Activated naive CD4-positive, alpha-beta T cell treated with Interleukin-2 at 50 U/mL for 16 hours (primary cell): ENCODE results near the gene RPP40.
"Not testable (repeated sequence)": the region's sequence is repeated elsewhere in the genome, so short reads cannot be mapped to it uniquely, and the experiment has no call there.

ENCODE experiments used
- DNase-seq: peaks from one replicate; pipeline ENCODE4 v3.0.0-alpha.2; 2020

RPP40 gene

DNA sequence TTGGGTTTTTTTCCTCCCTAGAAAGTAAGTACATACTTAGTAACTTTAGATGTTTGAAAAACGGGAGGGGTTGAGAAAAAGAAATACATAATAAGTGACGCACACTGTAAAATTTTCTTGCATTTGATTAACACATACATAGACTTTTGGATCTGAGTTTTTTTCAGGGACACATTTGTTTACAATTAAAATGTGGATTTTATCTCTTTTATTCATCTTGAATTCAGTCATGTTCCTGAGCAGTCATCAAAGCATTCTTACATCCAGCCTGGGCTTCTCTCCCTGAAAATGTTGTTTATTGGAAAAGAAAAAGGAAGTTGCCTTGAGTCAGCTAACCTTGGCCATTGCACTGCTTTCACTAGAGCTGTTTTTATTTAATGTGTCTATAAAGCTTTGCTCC is 8.7 kb upstream of the RPP40 start:
- DNase-seq: no peak

GRCh38 chr6:5011346-5011745 is 7.5 kb upstream of the RPP40 start:
- no peak for DNase-seq

- DNase-seq: no peak
These were observed 3.7 kb upstream of the RPP40 start for GRCh38 chr6:5007531-5007930.

GRCh38 chr6:5006222-5006621 is 2.4 kb upstream of the RPP40 start:
- DNase-seq: no peak

DNA sequence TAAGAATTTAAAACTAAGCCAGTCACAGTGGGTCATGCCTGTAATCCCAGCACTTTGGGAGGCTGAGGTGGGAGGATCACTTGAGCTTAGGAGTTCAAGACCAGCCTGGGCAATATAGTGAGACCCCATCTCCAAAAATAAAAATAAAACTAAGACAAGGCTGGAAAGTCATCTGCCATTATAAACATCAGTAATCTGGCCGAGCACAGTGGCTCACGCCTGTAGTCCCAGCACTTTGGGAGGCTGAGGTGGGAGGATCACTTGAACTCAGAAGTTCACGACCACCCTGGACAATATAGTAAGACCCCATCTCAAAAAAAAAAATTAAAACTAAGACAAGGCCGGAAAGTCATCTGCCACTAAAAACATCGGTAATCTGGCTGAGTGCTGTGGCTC is 1.2 kb upstream of the RPP40 start:
- not testable (repeated sequence) for DNase-seq

DNA sequence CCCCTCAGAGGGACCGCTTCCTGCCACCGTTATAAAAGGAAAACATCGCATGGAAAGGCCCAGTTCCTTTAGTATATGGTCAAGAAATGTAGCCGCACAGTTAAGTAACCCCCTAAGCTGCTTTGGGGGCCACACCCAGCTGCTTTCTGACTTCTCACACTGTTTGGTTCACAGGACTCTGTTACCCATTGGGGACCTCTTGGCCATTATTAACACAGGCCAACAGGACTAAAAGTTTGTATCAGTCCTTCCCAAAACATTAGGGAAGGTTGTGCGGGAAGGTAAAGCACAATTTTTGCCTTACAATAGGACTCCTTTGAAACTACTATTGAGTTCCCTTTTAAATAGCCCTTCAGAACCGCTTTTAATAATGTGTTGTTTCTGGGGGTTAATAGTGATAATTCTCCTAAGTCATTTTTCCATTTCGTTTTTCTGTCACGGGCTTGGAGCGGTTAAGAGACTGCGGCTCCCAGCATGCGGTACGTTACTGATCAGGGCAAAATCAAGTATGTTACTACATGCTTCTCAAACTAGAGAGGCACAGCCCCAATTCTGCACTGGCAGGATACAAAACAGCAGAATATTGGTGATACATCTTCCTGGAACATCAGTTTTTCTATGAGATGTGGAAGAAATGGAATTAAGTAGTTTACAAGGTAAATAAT is 668 bp upstream of the RPP40 start:
- no peak for DNase-seq

DNA sequence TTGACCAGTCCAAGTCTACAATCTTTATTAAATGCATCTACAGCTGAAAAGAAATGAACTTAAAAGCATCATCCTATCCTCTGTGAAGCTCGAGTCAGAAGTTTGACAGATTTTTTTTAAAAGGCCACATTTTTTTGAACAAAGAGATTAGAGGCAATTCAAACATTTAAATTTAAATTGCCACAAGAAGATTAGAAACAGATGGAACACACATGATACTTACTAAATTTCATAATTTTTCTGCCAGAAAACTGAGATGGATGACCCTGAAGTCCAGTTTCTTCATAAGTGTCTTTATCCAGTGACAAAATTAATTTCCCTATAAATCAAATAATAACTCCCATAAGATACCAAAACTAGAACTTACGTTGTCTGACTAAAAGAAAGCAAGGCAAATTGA is 4.3 kb downstream of the RPP40 start:
- DNase-seq: no peak

- no peak for DNase-seq
These were observed 6.0 kb downstream of the RPP40 start for GRCh38 chr6:4997862-4998261.

DNA sequence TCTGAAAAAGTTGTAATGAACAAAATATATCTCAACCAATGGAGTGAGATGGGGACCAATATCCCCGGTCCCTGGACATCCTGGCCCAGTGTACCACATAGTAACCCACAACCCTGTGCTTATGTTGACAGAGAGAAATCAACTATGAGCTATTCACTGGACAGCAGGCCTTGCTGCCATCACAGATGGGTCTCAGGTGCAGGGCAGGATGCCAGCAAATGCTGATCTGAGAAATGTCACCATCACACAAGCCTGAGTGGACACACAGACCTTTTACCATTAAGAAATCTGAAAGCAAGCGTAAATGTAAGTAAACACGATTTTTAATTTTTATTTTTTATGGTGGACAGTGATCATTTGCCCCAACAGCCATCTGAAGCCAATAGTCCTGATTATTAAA is 9.1 kb downstream of the RPP40 start:
- DNase-seq: no peak

DNA sequence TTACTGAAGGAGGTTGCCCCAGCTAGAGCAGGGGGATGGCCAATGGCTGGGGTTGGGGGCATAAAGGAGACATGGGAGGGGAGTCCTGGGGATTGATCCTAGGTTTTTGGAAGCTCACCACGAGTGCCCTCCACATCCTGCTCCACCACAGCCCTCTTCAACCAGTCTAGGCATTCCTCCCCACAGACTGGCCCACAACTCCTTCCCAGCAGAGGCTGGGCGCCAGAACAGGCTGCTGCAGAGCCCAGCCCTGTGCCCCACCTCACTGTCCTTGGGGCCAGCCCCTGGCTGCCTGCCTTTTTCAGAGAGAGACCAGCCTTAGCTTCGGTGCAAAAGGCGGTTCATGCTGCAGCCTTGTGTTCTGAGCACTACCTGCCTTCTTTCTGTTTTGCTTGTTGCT is 16.4 kb downstream of the RPP40 start:
- no peak for DNase-seq

DNA sequence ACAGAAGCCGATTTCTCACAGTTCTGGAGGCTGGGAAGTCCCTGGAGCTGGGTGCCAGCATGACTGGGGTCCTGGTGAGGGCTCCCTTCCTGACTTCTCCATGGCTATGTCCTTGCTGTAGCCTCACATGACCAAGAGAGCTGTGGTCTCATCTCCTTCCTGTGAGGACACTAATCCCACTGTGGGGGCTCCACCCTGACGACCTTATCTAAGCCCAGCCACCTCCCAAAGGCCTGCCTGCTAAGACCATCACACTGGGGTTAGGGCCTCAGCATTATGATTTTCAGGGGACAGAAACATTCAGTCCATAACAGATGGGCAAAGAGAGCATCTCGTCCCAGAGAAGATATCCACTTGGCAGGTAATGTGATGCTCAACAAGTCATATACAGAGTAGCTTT is 16.8 kb downstream of the RPP40 start:
- no peak for DNase-seq

- no peak for DNase-seq
These were observed 20.5 kb downstream of the RPP40 start for GRCh38 chr6:4983322-4983721.

GRCh38 chr6:4981761-4982160 is 22.1 kb downstream of the RPP40 start:
- DNase-seq: no peak

DNA sequence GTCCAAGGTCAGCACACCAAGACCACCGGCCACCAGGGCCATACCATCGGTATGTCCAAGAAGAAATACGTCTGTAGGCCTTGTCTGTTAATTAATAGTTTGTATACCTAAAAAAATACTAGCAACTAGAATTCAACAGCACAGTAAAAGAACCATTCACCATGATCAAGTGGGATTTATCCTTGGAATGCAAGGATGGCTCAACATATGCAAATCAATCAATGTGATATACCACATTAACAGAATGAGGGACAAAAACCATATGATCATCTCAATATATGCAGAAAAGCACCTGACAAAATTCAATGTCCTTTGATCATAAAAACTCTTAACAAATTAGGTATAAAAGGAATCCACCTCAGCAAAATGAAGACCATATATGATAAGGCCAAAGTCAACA is 24.4 kb downstream of the RPP40 start:
- DNase-seq: no peak

GRCh38 chr6:4977468-4977867 is 26.4 kb downstream of the RPP40 start:
- DNase-seq: no peak

- no peak for DNase-seq
These were observed 28.3 kb downstream of the RPP40 start for GRCh38 chr6:4975506-4975905.

GRCh38 chr6:4974962-4975361 is 28.9 kb downstream of the RPP40 start:
- DNase-seq: no peak

DNA sequence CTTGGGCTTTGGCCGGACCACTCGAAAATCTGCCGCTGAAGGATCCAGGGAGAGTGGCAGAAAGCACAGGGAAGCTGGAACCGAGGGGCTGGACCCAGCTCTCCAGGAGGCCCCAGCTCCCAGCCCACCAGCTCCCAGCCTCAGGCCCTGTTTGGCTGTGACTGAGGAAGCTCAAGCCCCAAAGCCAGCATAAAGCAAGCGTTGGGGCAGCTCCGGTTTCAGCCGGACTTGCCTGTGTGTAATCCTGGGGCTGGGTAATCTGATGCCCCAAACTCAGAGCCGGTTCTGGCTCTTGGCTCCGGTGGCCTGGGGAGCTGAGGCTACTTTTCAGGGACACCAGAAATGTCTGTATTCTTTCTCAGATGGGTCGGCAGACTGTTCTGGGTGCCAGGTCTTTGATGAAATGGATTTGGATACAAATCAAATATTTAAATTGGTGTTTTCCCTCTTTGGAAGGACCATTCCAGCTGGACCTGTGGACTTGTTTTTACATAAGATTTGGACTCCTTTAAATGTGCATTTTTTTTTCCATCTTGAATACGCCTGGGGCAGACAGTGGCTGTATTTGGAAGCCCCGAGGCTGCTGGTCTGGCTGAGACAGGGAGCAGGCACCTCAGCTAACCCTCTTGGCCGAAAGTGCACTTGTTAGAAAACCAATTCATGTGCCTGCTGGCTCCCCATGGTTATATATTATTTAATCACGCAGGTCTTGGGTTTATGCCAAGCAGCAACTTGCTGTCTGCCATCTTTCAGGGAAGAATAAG is 29.7 kb downstream of the RPP40 start:
- no peak for DNase-seq

- no peak for DNase-seq
These were observed 30.4 kb downstream of the RPP40 start for GRCh38 chr6:4973415-4973814.

DNA sequence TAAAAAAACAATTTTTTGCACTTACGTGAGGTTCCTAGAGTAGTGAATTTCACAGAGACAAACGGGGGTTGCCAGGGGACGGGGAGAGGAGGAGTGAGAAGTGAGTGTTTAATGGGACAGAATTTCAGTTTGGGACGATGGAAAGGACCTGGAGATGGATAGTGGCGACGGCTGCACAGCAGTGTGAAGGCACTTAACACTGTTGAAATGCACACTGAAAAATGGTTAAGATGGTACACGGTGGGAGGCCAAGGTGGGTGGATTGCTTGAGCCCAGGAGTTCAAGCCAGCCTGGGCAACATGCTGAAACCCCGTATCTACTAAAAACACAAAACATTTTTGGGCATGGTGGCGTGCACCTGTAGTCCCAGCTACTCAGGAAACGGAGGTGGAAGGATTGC is 31.4 kb downstream of the RPP40 start:
- no peak for DNase-seq

- no peak for DNase-seq
These were observed 32.0 kb downstream of the RPP40 start for GRCh38 chr6:4971851-4972250.

- DNase-seq: no peak
These were observed 33.0 kb downstream of the RPP40 start for GRCh38 chr6:4970739-4971395.

GRCh38 chr6:4969609-4970285 is 34.1 kb downstream of the RPP40 start:
- DNase-seq: no peak
